SK-N-SH treated with all-trans-retinoic acid at 6 μM for 48 hours (cell line): ENCODE measurements around the gene MKRN2.

Experiments
- ATAC-seq: fragments of 200-7000 bp; cut with Tn5 transposase; 3 replicates; pipeline ENCODE4 v1.9.1; 2020; ENCODE audit warnings: mild to moderate bottlenecking, moderate library complexity
- ARNTL ChIP-seq: fragments of 450-650 bp; formaldehyde crosslinking; IDR thresholded peaks from 2 replicates; pipeline ENCODE4 v1.5.0; 2020; ENCODE audit warnings: low read depth, mild to moderate bottlenecking, moderate library complexity, borderline replicate concordance
- BACH2 ChIP-seq: fragments of 250-450 bp; sonication (Bioruptor Pico); IDR thresholded peaks from 2 replicates; pipeline ENCODE4 v1.9.0; 2021; ENCODE audit warnings: mild to moderate bottlenecking, borderline replicate concordance
- ESRRG ChIP-seq: fragments of 250-450 bp; sonication (Bioruptor Pico); IDR thresholded peaks from 2 replicates; pipeline ENCODE4 v1.6.1; 2021; ENCODE audit warnings: mild to moderate bottlenecking
- ISL1 ChIP-seq: fragments of 250-450 bp; sonication (Bioruptor Pico); IDR thresholded peaks from 2 replicates; pipeline ENCODE4 v2.1.2; 2022; ENCODE audit warnings: mild to moderate bottlenecking, moderate library complexity
- OSR1 ChIP-seq: fragments of 250-450 bp; sonication (Bioruptor Pico); IDR thresholded peaks from 2 replicates; pipeline ENCODE4 v1.8.0; 2022; ENCODE audit warnings: moderate library complexity, mild to moderate bottlenecking, inconsistent platforms
- RARB ChIP-seq: fragments of 250-450 bp; sonication (Bioruptor Pico); IDR thresholded peaks from 2 replicates; pipeline ENCODE4 v1.8.0; 2021; ENCODE audit warnings: mild to moderate bottlenecking, moderate library complexity
- SNAI2 ChIP-seq: fragments of 250-450 bp; sonication (Bioruptor Pico); IDR thresholded peaks from 2 replicates; pipeline ENCODE4 v1.5.0; 2020; ENCODE audit warnings: mild to moderate bottlenecking, moderate library complexity
- TCF4 ChIP-seq: fragments of 250-450 bp; sonication (Bioruptor Pico); IDR thresholded peaks from 2 replicates; pipeline ENCODE4 v1.8.0; 2021; ENCODE audit warnings: mild to moderate bottlenecking, moderate library complexity, borderline replicate concordance
- TOX ChIP-seq: fragments of 250-450 bp; sonication (Bioruptor Pico); IDR thresholded peaks from 2 replicates; pipeline ENCODE4 v1.8.0; 2021; ENCODE audit warnings: mild to moderate bottlenecking, moderate library complexity, borderline replicate concordance
- ZC3H10 ChIP-seq: fragments of 250-450 bp; sonication (Bioruptor Pico); IDR thresholded peaks from 2 replicates; pipeline ENCODE4 v1.5.1; 2021; ENCODE audit warnings: mild to moderate bottlenecking, moderate library complexity
- ZFP3 ChIP-seq: fragments of 250-450 bp; sonication (Bioruptor Pico); IDR thresholded peaks from 2 replicates; pipeline ENCODE4 v1.5.0; 2020; ENCODE audit warnings: mild to moderate bottlenecking, moderate library complexity
- ZFP30 ChIP-seq: fragments of 450-650 bp; formaldehyde crosslinking; IDR thresholded peaks from 2 replicates; pipeline ENCODE4 v1.5.0; 2022; ENCODE audit warnings: mild to moderate bottlenecking, moderate library complexity
- ZNF565 ChIP-seq: fragments of 450-650 bp; formaldehyde crosslinking; conservative IDR thresholded peaks from 2 replicates; pipeline ENCODE4 v1.5.0; 2020; ENCODE audit warnings: low read depth, mild to moderate bottlenecking, moderate library complexity
- ZNF70 ChIP-seq: fragments of 450-650 bp; formaldehyde crosslinking; IDR thresholded peaks from 2 replicates; pipeline ENCODE4 v1.5.0; 2020; ENCODE audit warnings: mild to moderate bottlenecking, moderate library complexity
- ZNF8 ChIP-seq: fragments of 450-650 bp; formaldehyde crosslinking; IDR thresholded peaks from 2 replicates; pipeline ENCODE4 v1.5.0; 2020; ENCODE audit warnings: mild to moderate bottlenecking, moderate library complexity
- TF ChIP-seq, protein P1 (sequence below): fragments of 250-450 bp; sonication (Bioruptor Pico); IDR thresholded peaks from 2 replicates; pipeline ENCODE4 v1.5.0; 2020; ENCODE audit warnings: mild to moderate bottlenecking, moderate library complexity
- TF ChIP-seq, protein P2 (sequence below): fragments of 250-450 bp; sonication (Bioruptor Pico); IDR thresholded peaks from 2 replicates; pipeline ENCODE4 v1.8.0; 2021; ENCODE audit warnings: low read depth, mild to moderate bottlenecking, moderate library complexity, borderline replicate concordance
- TF ChIP-seq, protein P3 (sequence below): fragments of 250-450 bp; sonication (Bioruptor Pico); IDR thresholded peaks from 2 replicates; pipeline ENCODE4 v1.5.1; 2020; ENCODE audit warnings: low read depth, mild to moderate bottlenecking, moderate library complexity
- TF ChIP-seq, protein P4 (sequence below): fragments of 250-450 bp; sonication (Bioruptor Pico); IDR thresholded peaks from 2 replicates; pipeline ENCODE4 v1.8.0; 2020; ENCODE audit warnings: mild to moderate bottlenecking, moderate library complexity, borderline replicate concordance
- TF ChIP-seq, protein P5 (sequence below): fragments of 250-450 bp; sonication (Bioruptor Pico); IDR thresholded peaks from 2 replicates; pipeline ENCODE4 v1.5.1; 2021; ENCODE audit warnings: mild to moderate bottlenecking, moderate library complexity

The MKRN2 gene

DNA sequence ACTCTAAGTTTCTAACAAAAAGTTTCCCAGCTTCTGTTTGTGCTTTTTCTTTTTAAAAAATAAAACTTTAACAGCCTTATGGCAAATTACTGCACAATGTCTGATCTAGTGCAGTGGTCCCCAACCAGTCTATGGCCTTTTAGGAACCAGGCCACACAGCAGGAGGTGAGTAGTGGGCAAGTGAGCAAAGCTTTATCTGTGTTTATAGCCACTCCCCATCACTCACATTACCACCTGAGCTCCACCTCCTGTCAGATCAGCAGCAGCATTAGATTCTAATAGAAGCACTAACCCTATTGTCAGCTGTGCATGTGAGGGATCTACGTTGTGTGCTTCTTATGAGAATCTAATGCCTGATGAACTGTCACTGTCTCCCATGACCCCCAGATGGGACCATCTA lies 5.6 kb downstream of the MKRN2 start (continued):
- TF ChIP-seq ZFP3 (CRISPR knock-in tag) (no peak), ZNF8 (CRISPR knock-in tag) (no peak)

DNA sequence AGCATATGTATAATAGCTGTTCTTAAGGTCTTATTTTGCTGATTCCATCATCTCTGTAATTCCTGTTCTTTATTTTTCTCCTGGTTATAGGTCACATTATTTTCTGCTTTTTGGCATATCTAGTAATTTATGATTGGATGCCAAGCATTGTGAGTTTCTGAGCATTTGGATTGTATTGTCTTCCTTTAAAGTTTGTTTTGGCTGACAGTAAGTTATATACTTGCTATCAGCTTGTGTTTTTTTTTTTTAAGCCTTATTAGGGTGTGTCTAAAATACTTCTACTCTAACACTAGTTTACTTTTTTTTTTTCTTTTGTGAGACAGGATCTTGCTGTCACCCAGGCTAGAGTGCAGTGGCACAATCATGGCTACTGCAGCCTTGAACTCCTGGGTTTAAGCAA lies 10.1 kb downstream of the MKRN2 start:
- no peak for TF ChIP-seq TCF4 (CRISPR knock-in tag)
- no peak for TF ChIP-seq BACH2 (CRISPR knock-in tag)
- TF ChIP-seq, protein P1, sequence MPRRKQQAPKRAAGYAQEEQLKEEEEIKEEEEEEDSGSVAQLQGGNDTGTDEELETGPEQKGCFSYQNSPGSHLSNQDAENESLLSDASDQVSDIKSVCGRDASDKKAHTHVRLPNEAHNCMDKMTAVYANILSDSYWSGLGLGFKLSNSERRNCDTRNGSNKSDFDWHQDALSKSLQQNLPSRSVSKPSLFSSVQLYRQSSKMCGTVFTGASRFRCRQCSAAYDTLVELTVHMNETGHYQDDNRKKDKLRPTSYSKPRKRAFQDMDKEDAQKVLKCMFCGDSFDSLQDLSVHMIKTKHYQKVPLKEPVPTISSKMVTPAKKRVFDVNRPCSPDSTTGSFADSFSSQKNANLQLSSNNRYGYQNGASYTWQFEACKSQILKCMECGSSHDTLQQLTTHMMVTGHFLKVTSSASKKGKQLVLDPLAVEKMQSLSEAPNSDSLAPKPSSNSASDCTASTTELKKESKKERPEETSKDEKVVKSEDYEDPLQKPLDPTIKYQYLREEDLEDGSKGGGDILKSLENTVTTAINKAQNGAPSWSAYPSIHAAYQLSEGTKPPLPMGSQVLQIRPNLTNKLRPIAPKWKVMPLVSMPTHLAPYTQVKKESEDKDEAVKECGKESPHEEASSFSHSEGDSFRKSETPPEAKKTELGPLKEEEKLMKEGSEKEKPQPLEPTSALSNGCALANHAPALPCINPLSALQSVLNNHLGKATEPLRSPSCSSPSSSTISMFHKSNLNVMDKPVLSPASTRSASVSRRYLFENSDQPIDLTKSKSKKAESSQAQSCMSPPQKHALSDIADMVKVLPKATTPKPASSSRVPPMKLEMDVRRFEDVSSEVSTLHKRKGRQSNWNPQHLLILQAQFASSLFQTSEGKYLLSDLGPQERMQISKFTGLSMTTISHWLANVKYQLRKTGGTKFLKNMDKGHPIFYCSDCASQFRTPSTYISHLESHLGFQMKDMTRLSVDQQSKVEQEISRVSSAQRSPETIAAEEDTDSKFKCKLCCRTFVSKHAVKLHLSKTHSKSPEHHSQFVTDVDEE (CRISPR knock-in tag), result no peak
- TF ChIP-seq ZFP30, result no peak

DNA sequence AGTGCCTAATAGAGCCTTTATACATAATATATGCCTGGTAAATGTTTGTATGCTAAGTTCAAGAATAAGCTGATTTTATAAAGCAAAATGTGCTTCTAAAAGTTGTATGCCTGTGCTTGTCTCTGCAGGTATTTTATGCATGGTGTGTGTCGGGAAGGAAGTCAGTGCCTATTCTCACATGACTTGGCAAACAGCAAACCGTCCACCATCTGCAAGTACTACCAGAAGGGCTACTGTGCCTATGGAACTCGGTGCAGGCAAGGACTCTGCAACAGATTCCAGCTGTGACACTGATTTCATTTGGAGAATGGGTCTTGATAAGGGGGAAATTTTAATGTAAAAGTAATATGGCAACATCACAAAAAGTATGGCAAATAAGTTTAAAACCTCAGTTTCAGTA lies 11.9 kb downstream of the MKRN2 start:
- no peak for ATAC-seq

More for the DNA sequence above, 10.1 kb downstream of the MKRN2 start:
- no peak for ATAC-seq

DNA sequence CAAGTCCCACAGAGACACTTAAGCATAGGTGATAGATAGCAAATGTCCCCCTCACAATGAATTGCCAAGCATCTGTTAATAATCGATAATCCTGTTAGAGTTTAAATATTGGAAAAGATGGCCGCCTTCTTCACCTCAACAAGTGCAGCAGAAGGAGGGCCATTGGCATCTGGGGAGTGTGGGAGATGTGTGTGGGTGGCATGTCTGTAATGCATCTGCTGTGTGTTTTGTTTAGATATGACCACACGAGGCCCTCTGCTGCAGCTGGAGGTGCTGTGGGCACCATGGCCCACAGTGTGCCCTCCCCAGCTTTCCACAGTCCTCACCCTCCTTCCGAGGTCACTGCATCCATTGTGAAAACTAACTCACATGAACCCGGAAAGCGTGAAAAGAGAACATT lies 12.9 kb downstream of the MKRN2 start:
- ATAC-seq, result no peak
- TF ChIP-seq, protein P1 (CRISPR knock-in tag), result no peak
- TF ChIP-seq ZC3H10, result no peak
- no peak for TF ChIP-seq ZFP30
- TF ChIP-seq, protein P2, sequence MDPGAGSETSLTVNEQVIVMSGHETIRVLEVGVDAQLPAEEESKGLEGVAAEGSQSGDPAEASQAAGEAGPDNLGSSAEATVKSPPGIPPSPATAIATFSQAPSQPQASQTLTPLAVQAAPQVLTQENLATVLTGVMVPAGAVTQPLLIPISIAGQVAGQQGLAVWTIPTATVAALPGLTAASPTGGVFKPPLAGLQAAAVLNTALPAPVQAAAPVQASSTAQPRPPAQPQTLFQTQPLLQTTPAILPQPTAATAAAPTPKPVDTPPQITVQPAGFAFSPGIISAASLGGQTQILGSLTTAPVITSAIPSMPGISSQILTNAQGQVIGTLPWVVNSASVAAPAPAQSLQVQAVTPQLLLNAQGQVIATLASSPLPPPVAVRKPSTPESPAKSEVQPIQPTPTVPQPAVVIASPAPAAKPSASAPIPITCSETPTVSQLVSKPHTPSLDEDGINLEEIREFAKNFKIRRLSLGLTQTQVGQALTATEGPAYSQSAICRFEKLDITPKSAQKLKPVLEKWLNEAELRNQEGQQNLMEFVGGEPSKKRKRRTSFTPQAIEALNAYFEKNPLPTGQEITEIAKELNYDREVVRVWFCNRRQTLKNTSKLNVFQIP (CRISPR knock-in tag), result no peak
- TF ChIP-seq ZNF565, result no peak

More for the DNA sequence above, 11.9 kb downstream of the MKRN2 start:
- TF ChIP-seq ZNF565 (no peak), ZNF8 (CRISPR knock-in tag) (no peak)

DNA sequence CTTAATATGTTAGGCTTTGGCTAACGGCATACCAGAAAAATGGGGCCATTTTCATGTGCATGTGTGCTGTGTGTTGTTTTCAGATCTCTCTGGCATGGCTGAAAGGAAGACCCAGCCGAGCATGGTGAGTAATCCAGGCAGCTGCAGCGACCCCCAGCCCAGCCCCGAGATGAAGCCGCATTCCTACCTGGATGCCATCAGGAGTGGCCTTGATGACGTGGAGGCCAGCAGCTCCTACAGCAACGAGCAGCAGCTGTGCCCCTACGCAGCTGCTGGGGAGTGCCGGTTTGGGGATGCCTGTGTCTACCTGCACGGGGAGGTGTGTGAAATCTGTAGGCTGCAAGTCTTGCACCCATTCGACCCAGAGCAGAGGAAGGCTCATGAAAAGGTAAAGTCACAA lies 15.1 kb downstream of the MKRN2 start:
- no peak for ATAC-seq
- TF ChIP-seq ZFP3 (CRISPR knock-in tag), result no peak
- no peak for TF ChIP-seq ESRRG (CRISPR knock-in tag)
- TF ChIP-seq, all 23 proteins: peak for 0

DNA sequence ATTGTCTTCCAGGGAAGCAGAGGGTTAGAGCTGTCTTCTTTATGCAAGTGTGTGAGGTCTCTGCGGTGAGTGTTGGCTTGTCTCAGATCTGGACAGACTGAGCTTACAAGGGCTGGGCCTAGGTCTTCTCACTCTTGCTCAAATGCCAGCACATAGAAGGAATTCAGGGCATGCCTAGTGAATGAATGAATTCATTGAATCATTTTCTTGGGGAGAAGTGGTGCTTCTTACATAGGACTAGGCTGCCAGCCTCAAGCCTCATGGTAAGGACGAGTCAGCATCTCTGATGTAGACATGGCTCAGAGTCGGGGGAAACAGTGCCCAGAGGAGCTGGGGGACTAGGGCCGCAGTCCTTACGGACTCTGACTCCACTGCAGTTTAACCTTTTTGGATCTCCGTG lies 17.2 kb downstream of the MKRN2 start:
- ATAC-seq, result no peak
- TF ChIP-seq OSR1 (CRISPR knock-in tag) (no peak), ZNF8 (CRISPR knock-in tag) (no peak), ZNF70 (CRISPR knock-in tag) (no peak), ZFP30 (no peak), SNAI2 (CRISPR knock-in tag) (no peak), ZFP3 (CRISPR knock-in tag) (no peak), TOX (CRISPR knock-in tag) (no peak), ARNTL (CRISPR knock-in tag) (no peak), ISL1 (CRISPR knock-in tag) (no peak), RARB (CRISPR knock-in tag) (no peak), ZC3H10 (no peak)
- TF ChIP-seq, protein P2 (CRISPR knock-in tag), result no peak
- TF ChIP-seq, protein P3, sequence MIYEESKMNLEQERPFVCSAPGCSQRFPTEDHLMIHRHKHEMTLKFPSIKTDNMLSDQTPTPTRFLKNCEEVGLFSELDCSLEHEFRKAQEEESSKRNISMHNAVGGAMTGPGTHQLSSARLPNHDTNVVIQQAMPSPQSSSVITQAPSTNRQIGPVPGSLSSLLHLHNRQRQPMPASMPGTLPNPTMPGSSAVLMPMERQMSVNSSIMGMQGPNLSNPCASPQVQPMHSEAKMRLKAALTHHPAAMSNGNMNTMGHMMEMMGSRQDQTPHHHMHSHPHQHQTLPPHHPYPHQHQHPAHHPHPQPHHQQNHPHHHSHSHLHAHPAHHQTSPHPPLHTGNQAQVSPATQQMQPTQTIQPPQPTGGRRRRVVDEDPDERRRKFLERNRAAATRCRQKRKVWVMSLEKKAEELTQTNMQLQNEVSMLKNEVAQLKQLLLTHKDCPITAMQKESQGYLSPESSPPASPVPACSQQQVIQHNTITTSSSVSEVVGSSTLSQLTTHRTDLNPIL, result no peak
- TF ChIP-seq, protein P4, sequence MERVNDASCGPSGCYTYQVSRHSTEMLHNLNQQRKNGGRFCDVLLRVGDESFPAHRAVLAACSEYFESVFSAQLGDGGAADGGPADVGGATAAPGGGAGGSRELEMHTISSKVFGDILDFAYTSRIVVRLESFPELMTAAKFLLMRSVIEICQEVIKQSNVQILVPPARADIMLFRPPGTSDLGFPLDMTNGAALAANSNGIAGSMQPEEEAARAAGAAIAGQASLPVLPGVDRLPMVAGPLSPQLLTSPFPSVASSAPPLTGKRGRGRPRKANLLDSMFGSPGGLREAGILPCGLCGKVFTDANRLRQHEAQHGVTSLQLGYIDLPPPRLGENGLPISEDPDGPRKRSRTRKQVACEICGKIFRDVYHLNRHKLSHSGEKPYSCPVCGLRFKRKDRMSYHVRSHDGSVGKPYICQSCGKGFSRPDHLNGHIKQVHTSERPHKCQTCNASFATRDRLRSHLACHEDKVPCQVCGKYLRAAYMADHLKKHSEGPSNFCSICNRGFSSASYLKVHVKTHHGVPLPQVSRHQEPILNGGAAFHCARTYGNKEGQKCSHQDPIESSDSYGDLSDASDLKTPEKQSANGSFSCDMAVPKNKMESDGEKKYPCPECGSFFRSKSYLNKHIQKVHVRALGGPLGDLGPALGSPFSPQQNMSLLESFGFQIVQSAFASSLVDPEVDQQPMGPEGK (CRISPR knock-in tag), result no peak
- TF ChIP-seq, protein P5, sequence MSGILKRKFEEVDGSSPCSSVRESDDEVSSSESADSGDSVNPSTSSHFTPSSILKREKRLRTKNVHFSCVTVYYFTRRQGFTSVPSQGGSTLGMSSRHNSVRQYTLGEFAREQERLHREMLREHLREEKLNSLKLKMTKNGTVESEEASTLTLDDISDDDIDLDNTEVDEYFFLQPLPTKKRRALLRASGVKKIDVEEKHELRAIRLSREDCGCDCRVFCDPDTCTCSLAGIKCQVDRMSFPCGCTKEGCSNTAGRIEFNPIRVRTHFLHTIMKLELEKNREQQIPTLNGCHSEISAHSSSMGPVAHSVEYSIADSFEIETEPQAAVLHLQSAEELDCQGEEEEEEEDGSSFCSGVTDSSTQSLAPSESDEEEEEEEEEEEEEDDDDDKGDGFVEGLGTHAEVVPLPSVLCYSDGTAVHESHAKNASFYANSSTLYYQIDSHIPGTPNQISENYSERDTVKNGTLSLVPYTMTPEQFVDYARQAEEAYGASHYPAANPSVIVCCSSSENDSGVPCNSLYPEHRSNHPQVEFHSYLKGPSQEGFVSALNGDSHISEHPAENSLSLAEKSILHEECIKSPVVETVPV, result no peak
